Measurements from ENCODE around the gene RGS9. TPM values are rescaled to one million over a fixed set of nuclear protein-coding genes. Genes with fewer than 3 reads are reported as not detected.
"Not testable (repeated sequence)": the region's sequence is repeated elsewhere in the genome, so short reads cannot be mapped to it uniquely, and the experiment has no call there.

Gene RGS9
- total RNA-seq, 1 experiment from 2014 or later: 6.3 TPM

GRCh38 chr17:65205655-65206054, 68.5 kb downstream of the RGS9 start:
- Mint-ChIP-seq H3K4me1 (ENCODE audit: low read depth, unreplicated experiment) (no peaks in the 10 kb centered on the region), H3K9me3 (ENCODE audit: unreplicated experiment) (no peaks in the 10 kb centered on the region), H3K4me3 (ENCODE audit: unreplicated experiment) (no peak overlapping the region), H3K27ac (ENCODE audit: unreplicated experiment) (no peak overlapping the region), H3K36me3 (ENCODE audit: insufficient read depth, unreplicated experiment) (no peaks in the 10 kb centered on the region), H3K27me3 (ENCODE audit: insufficient read depth, unreplicated experiment) (peaks cover 8% of the 10 kb centered on the region)
- intact Hi-C loops (cut with micrococcal nuclease; ENCODE audit: unreplicated experiment): no loop called here
- no peak for DNase-seq
- no TSS peak for BruUV-seq (replicated peaks)
- no peak for TF ChIP-seq CTCF (IDR thresholded peaks at IDR 0.05; ENCODE audit: insufficient read depth in 1 of 2, low read depth in 1 of 2, low read length in 1 of 2, severe bottlenecking in 1 of 2, unreplicated experiment in 1 of 2)
- Histone ChIP-seq H3K9me3 (no peaks in the 10 kb centered on the region), H3K4me1 (no peaks in the 10 kb centered on the region), H3K36me3 (ENCODE audit: control insufficient read depth, insufficient read depth, low read length) (no peaks in the 10 kb centered on the region), H3K4me3 (ENCODE audit: low read depth, low read length) (no peak overlapping the region), H3K27me3 (replicated peaks; ENCODE audit: control insufficient read depth, insufficient read depth, low read length) (no peaks in the 10 kb centered on the region)
- CTCF ChIA-PET: no interaction called here
- POLR2A ChIA-PET: no interaction called here

- H3K9me3 ChIP-seq; H3K27me3 Mint-ChIP-seq (ENCODE audit: insufficient read depth, unreplicated experiment); CTCF ChIA-PET; POLR2A ChIA-PET; H3K27ac Mint-ChIP-seq (ENCODE audit: unreplicated experiment); H3K36me3 ChIP-seq (ENCODE audit: control insufficient read depth, insufficient read depth, low read length); H3K9me3 Mint-ChIP-seq (ENCODE audit: unreplicated experiment); H3K4me1 ChIP-seq; H3K27me3 ChIP-seq (replicated peaks; ENCODE audit: control insufficient read depth, insufficient read depth, low read length); intact Hi-C loops (cut with micrococcal nuclease; ENCODE audit: unreplicated experiment); H3K4me3 Mint-ChIP-seq (ENCODE audit: unreplicated experiment); H3K4me3 ChIP-seq (ENCODE audit: low read depth, low read length); H3K36me3 Mint-ChIP-seq (ENCODE audit: insufficient read depth, unreplicated experiment); BruUV-seq (replicated peaks); H3K4me1 Mint-ChIP-seq (ENCODE audit: low read depth, unreplicated experiment); DNase-seq: not testable (repeated sequence)
These were observed 70.3 kb downstream of the RGS9 start for GRCh38 chr17:65207448-65207847.

GRCh38 chr17:65208717-65209116, 71.5 kb downstream of the RGS9 start:
- Histone ChIP-seq H3K4me1 (no peaks in the 10 kb centered on the region), H3K4me3 (ENCODE audit: low read depth, low read length) (no peak overlapping the region), H3K9me3 (no peaks in the 10 kb centered on the region), H3K27me3 (replicated peaks; ENCODE audit: control insufficient read depth, insufficient read depth, low read length) (no peaks in the 10 kb centered on the region), H3K36me3 (ENCODE audit: control insufficient read depth, insufficient read depth, low read length) (no peaks in the 10 kb centered on the region)
- Mint-ChIP-seq H3K9me3 (ENCODE audit: unreplicated experiment) (no peaks in the 10 kb centered on the region), H3K4me1 (ENCODE audit: low read depth, unreplicated experiment) (no peaks in the 10 kb centered on the region), H3K27me3 (ENCODE audit: insufficient read depth, unreplicated experiment) (peaks cover 5% of the 10 kb centered on the region), H3K36me3 (ENCODE audit: insufficient read depth, unreplicated experiment) (no peaks in the 10 kb centered on the region), H3K4me3 (ENCODE audit: unreplicated experiment) (no peak overlapping the region), H3K27ac (ENCODE audit: unreplicated experiment) (no peak overlapping the region)
- intact Hi-C loops (cut with micrococcal nuclease; ENCODE audit: unreplicated experiment): no loop called here
- no peak for TF ChIP-seq CTCF (IDR thresholded peaks at IDR 0.05; ENCODE audit: insufficient read depth in 1 of 2, low read depth in 1 of 2, low read length in 1 of 2, severe bottlenecking in 1 of 2, unreplicated experiment in 1 of 2)
- BruUV-seq (replicated peaks): no TSS peak
- CTCF ChIA-PET: no interaction called here
- POLR2A ChIA-PET: no interaction called here
- no peak for DNase-seq

GRCh38 chr17:65218261-65218660, 81.1 kb downstream of the RGS9 start:
- peaks cover 5% of the 10 kb centered on the region for H3K36me3 Mint-ChIP-seq (ENCODE audit: insufficient read depth, unreplicated experiment)
- Histone ChIP-seq H3K4me1 (peaks cover 24% of the 10 kb centered on the region), H3K4me3 (ENCODE audit: low read depth, low read length) (no peak overlapping the region), H3K36me3 (ENCODE audit: control insufficient read depth, insufficient read depth, low read length) (no peaks in the 10 kb centered on the region), H3K9me3 (no peaks in the 10 kb centered on the region), H3K27me3 (replicated peaks; ENCODE audit: control insufficient read depth, insufficient read depth, low read length) (no peaks in the 10 kb centered on the region)
- ChIA-PET CTCF (interaction anchor here (0.8 to 1.2 kb wide), 2 partner anchors 13 to 20 kb away, joined by 3 read pairs; no protein-coding TSS in a partner anchor), POLR2A (interaction anchor here (1.0 kb wide), 1 partner anchor 162 kb away, joined by 6 read pairs; the partner anchor contains the start of gene GNA13)
- H3K9me3 Mint-ChIP-seq (ENCODE audit: unreplicated experiment): peaks cover 11% of the 10 kb centered on the region
- H3K4me3 Mint-ChIP-seq (ENCODE audit: unreplicated experiment): peak overlapping the region; percentile 20
- peaks cover 3% of the 10 kb centered on the region for H3K27me3 Mint-ChIP-seq (ENCODE audit: insufficient read depth, unreplicated experiment)
- no TSS peak for BruUV-seq (replicated peaks)
- H3K4me1 Mint-ChIP-seq (ENCODE audit: low read depth, unreplicated experiment): peaks cover 24% of the 10 kb centered on the region
- intact Hi-C loops (cut with micrococcal nuclease; ENCODE audit: unreplicated experiment): no loop called here
- DNase-seq: peak in 1 of 2 experiments; percentile 55
- H3K27ac Mint-ChIP-seq (ENCODE audit: unreplicated experiment): peak overlapping the region; percentile 4
- TF ChIP-seq CTCF (IDR thresholded peaks at IDR 0.05; ENCODE audit: insufficient read depth in 1 of 2, low read depth in 1 of 2, low read length in 1 of 2, severe bottlenecking in 1 of 2, unreplicated experiment in 1 of 2): no peak

Data from Caco-2 (cell line).